GM12878 (cell line): ENCODE results near the gene SETD5. TPM values are rescaled to one million over a fixed set of nuclear protein-coding genes. Genes with fewer than 3 reads are reported as not detected.

Experiments
- ATAC-seq: fragments of 200-7000 bp; cut with Tn5 transposase; 3 replicates; pipeline ENCODE4 v1.9.1; 2020; ENCODE audit warnings: mild to moderate bottlenecking, moderate library complexity
- BruUV-seq: library from RNA; stranded (reverse); fragments of 400-500 nt; replicated peaks from 2 replicates; lab custom pipeline; 2021; lab: Mats Ljungman, UMichigan
- CTCF ChIA-PET: fragments of 300-600 bp; sonication (Branson Sonifier 250); formaldehyde crosslinking; extraction: SDS; loops from one replicate; lab custom pipeline; 2021; ENCODE audit warnings: inconsistent platforms; lab: Yijun Ruan, JAX
- POLR2A ChIA-PET: fragments of 350-600 bp; formaldehyde crosslinking; extraction: SDS; loops from one replicate; lab custom pipeline; 2021; ENCODE audit warnings: inconsistent platforms; lab: Charles Lee
- RAD21 ChIA-PET: fragments of 300-600 bp; sonication (Branson Sonifier 250); formaldehyde crosslinking; loops from one replicate; lab custom pipeline; 2023; ENCODE audit warnings: antibody characterized with exemption; ENCODE audit not compliant: unreplicated experiment; lab: Charles Lee
- SMC1A ChIA-PET: fragments of 300-600 bp; sonication (Branson Sonifier 250); formaldehyde crosslinking; loops from one replicate; lab custom pipeline; 2023; ENCODE audit not compliant: unreplicated experiment, uncharacterized antibody; lab: Charles Lee
- DNase-seq: peaks from one replicate; pipeline ENCODE4 v3.0.0-alpha.2; 2011; ENCODE audit warnings: low read depth, low spot score
- FAIRE-seq: peaks from 3 replicates; lab custom pipeline; 2011; peaks lifted over from hg19 to GRCh38; lab: Jason Lieb, UNC
- H2AFZ ChIP-seq: 2 replicates; pipeline ENCODE4 v1.6.0; 2011; ENCODE audit warnings: low read depth, low read length, control low read depth; ENCODE audit not compliant: control insufficient read depth
- H3K27ac ChIP-seq: 2 replicates; pipeline ENCODE4 v1.5.1; 2011; ENCODE audit warnings: control low read depth; ENCODE audit not compliant: control insufficient read depth, insufficient read depth
- H3K27me3 ChIP-seq, 2 experiments: replicated peaks in 1 of 2; 2 replicates each; pipeline versions ENCODE4 v1.6.0 to v1.6.1; 2011; ENCODE audit warnings: low read length in 1 of 2; ENCODE audit not compliant: control insufficient read depth in 2 of 2, insufficient read depth in 2 of 2
- H3K36me3 ChIP-seq, 2 experiments: 2 replicates each; pipeline ENCODE4 v1.5.1; 2011; ENCODE audit warnings: low read length in 1 of 2; ENCODE audit not compliant: control insufficient read depth in 2 of 2, insufficient read depth in 2 of 2
- H3K4me1 ChIP-seq: 2 replicates; pipeline ENCODE4 v1.6.1; 2011; ENCODE audit warnings: mild to moderate bottlenecking, low read length, moderate library complexity, mixed read lengths; ENCODE audit not compliant: control insufficient read depth, insufficient read depth
- H3K4me2 ChIP-seq: 2 replicates; pipeline ENCODE4 v1.6.0; 2011; ENCODE audit warnings: control low read depth; ENCODE audit not compliant: control insufficient read depth, insufficient read depth
- H3K4me3 ChIP-seq: fragments of 200-600 bp; sonication (generic); 2 replicates; pipeline ENCODE4 v1.5.1; 2016
- H3K79me2 ChIP-seq: 2 replicates; pipeline ENCODE4 v1.6.0; 2011; ENCODE audit warnings: low read length; ENCODE audit not compliant: control insufficient read depth, insufficient read depth
- H3K9ac ChIP-seq: 2 replicates; pipeline ENCODE4 v1.8.0; 2011; ENCODE audit warnings: low read length, control low read depth, mixed read lengths; ENCODE audit not compliant: control insufficient read depth, insufficient read depth
- H3K9me3 ChIP-seq: replicated peaks from 3 replicates; pipeline ENCODE4 v1.5.1; 2011; ENCODE audit warnings: mild to moderate bottlenecking, low read length; ENCODE audit not compliant: control insufficient read depth, insufficient read depth
- H4K20me1 ChIP-seq: 2 replicates; pipeline ENCODE4 v1.6.0; 2011; ENCODE audit not compliant: control insufficient read depth, insufficient read depth
- BRCA1 ChIP-seq: IDR thresholded peaks from 2 replicates; pipeline ENCODE4 v1.6.1; 2011; ENCODE audit warnings: low read depth, low read length, improper control_type of control experiment
- CTCF ChIP-seq, 3 experiments: IDR thresholded peaks in 2 of 3; conservative IDR thresholded peaks in 1 of 3; 2 replicates each; pipeline ENCODE4 v1.5.1; 2011; ENCODE audit warnings: low read depth in 3 of 3, low read length in 3 of 3, mild to moderate bottlenecking in 3 of 3, control low read depth in 2 of 3, moderate library complexity in 2 of 3, inconsistent platforms in 1 of 3, mixed read lengths in 1 of 3; ENCODE audit not compliant: control insufficient read depth in 2 of 3, insufficient read depth in 1 of 3; ENCODE audit errors: extremely low read depth in 1 of 3
- PML ChIP-seq: IDR thresholded peaks from 2 replicates; pipeline ENCODE4 v1.6.1; 2012; ENCODE audit warnings: low read length, inconsistent platforms
- POLR2A ChIP-seq: IDR thresholded peaks from 2 replicates; pipeline ENCODE4 v1.6.1; 2011; ENCODE audit warnings: low read depth, mild to moderate bottlenecking, low read length
- SUPT20H ChIP-seq: IDR thresholded peaks from 2 replicates; pipeline ENCODE4 v1.6.1; 2011; ENCODE audit warnings: low read depth, mild to moderate bottlenecking, low read length, moderate library complexity, borderline replicate concordance; ENCODE audit not compliant: control insufficient read depth
- SUZ12 ChIP-seq: fragments of 200-600 bp; sonication (generic); IDR thresholded peaks from one replicate; pipeline ENCODE4 v1.6.1; 2018; ENCODE audit warnings: antibody characterized with exemption, mild to moderate bottlenecking; ENCODE audit not compliant: unreplicated experiment
- ZBED1 ChIP-seq: IDR thresholded peaks from 2 replicates; pipeline ENCODE4 v1.6.1; 2016; ENCODE audit warnings: borderline replicate concordance
- ZNF217 ChIP-seq: fragments of 450-650 bp; IDR thresholded peaks from 2 replicates; pipeline ENCODE4 v1.6.1; 2017; ENCODE audit warnings: antibody characterized with exemption, mild to moderate bottlenecking
- WGBS: methylation state at CpG from one replicate; pipeline ENCODE4 v1.1.6; 2016; ENCODE audit warnings: low lambda C conversion rate; ENCODE audit not compliant: insufficient replicate concordance, insufficient coverage; ENCODE audit errors: missing lambda C conversion rate; 5-methylcytosine and 5-hydroxymethylcytosine counted together
- in situ Hi-C: fragments of 300-500 bp; cut with MboI; formaldehyde crosslinking; loops from 9 replicates; pipeline ENCODE4 v1.14.3; 2018; ENCODE audit warnings: mixed read lengths
- intact Hi-C: fragments of 100-400 bp; cut with micrococcal nuclease; formaldehyde crosslinking; loops from one replicate; pipeline ENCODE4 v1.14.2; 2022; ENCODE audit not compliant: unreplicated experiment
- polyA plus RNA-seq, 11 experiments: library from polyadenylated mRNA; depleted of rRNA in 4 of 11; unstranded in 6 of 11; stranded (reverse) in 5 of 11; fragments of >200 nt; fragmentation: Nextera tagmentation in 4 of 11; fragmentation: Illumina TruSeq in 1 of 11; extraction: Ambion mirVana in 4 of 11; extraction: Trizol in 1 of 11; gene quantifications; 1 replicate in 1 of 11; 2 replicates in 10 of 11; pipeline versions ENCODE4 v1.2.1 to v1.2.3, GENCODE V29; 2011 to 2016; ENCODE audit warnings: inconsistent platforms in 2 of 11, missing spikeins in 2 of 11, low read depth in 1 of 11
- total RNA-seq, 4 experiments: library from RNA; depleted of rRNA in 3 of 4; stranded (reverse); fragments of >200 nt in 3 of 4; fragmentation: Illumina TruSeq in 1 of 4; extraction: Trizol in 1 of 4; gene quantifications; 2 replicates each; pipeline versions ENCODE4 v1.2.1 to v1.2.3, GENCODE V29; 2013 to 2021
- TF ChIP-seq, protein P1 (sequence below): fragments of 450-650 bp; formaldehyde crosslinking; IDR thresholded peaks from 2 replicates; pipeline ENCODE4 v1.4.0; 2022; ENCODE audit warnings: mild to moderate bottlenecking, moderate library complexity

Gene SETD5
- total and polyA plus RNA-seq, 10 of the 15 experiments (the other 5 are each of a cell fraction or from before 2014, with no cell fraction given): 8.2 to 94.0 (median 55.4) TPM

DNA sequence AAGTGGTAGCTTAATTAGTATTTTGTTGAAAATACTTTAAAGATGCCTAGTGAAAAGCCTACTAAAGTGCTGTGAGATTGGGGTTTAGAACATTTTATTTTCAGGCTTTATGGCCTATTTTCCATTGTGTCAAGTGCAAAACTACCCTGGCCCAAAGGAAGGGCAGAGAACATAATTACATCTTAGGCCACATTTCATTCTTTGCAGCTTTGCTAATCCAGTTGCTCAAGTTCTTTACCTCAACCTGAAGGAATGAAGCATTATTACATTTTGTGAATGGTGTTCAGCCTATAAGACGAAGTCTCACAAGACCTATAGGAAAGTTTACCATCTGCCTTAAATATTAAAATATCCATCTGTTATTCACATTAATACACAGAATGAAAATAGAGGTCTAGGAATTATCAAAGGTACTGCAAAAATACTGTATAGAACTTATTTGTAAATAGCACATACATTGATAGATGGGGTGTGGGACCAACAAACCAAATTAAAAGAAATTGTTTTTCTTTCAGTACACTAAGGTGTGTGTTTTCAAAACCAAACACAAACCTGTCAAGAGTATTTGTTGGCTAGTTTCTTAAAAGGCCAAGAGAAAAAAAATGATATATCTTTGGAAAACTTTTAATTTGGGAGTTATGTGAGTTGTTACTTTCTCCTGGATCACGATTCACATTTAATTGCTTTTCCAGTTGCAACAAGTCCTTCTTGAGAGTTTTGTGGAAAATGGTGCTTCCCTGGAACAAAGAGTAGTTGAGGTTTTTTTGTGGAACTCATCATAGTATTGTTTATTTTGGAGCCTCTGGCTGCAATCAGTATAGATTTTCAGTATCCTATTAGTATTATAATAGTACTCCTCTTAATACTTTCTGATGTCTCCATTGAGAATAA lies 12.0 kb upstream of the SETD5 start:
- DNase-seq (no peak), ATAC-seq (no peak), FAIRE-seq (no peak)
- H2AFZ ChIP-seq: no peak overlapping the region
- TF ChIP-seq ZNF217 (no peak), BRCA1 (no peak), POLR2A (0 out of 2 replicates have a peak, but pooled peaks have one; percentile 12)
- SMC1A ChIA-PET: interaction anchor here (1.2 to 2.3 kb wide), 2 partner anchors 9 to 23 kb away, joined by 3 to 13 read pairs; no protein-coding TSS in a partner anchor
- WGBS: 97% methylated on average over 2 of the region's 2 CpGs
- RAD21 ChIA-PET: interaction anchor here (1.0 to 1.5 kb wide), 2 partner anchors 10 to 36 kb away, joined by 3 to 5 read pairs; no protein-coding TSS in a partner anchor
- no peaks in the 10 kb centered on the region for H3K9me3 ChIP-seq
- CTCF ChIA-PET: interaction anchor here (1.7 kb wide), 1 partner anchor 11 kb away, joined by 4 read pairs; no protein-coding TSS in a partner anchor
- H3K4me3 ChIP-seq: no peak overlapping the region
- POLR2A ChIA-PET: interaction anchor here (0.7 to 1.2 kb wide), 2 partner anchors 11 to 23 kb away, joined by 3 to 5 read pairs; no protein-coding TSS in a partner anchor
- peaks cover 3 to 43% of the 10 kb centered on the region in 2 experiments for H3K36me3 ChIP-seq
- no peak overlapping the region for H3K4me2 ChIP-seq
- no peak overlapping the region for H3K9ac ChIP-seq
- H3K79me2 ChIP-seq: peaks cover 13% of the 10 kb centered on the region
- no peaks in the 10 kb centered on the region for H3K4me1 ChIP-seq
- H3K27me3 ChIP-seq: no peaks in the 10 kb centered on the region
- BruUV-seq: TSS peak; percentile 39
- in situ Hi-C loops (no loop called here), intact Hi-C loops (no loop called here)
- no peak overlapping the region for H3K27ac ChIP-seq
- no peaks in the 10 kb centered on the region; the same call in 1 of the 2 replicates for H4K20me1 ChIP-seq

DNA sequence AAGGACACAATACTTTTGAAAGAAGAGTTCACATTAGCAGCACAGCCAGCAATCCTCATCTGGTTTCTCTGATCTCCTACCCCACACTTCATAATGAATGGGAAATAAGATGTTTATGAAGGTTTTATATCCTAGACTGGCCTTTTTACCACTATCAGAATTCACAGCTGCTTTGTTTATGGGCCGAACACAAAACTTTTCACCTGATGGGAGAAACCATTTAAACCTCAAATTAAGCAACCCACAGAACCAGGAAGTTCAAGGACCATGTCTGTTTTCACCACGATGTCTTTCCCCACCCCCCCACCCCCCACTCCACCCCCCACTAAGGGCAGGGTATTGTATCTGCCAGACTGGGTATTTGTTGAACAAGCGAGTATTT lies 11.3 kb upstream of the SETD5 start:
- FAIRE-seq: no peak
- POLR2A ChIA-PET: interaction anchor here (0.7 to 1.2 kb wide), 2 partner anchors 10 to 24 kb away, joined by 3 to 5 read pairs; no protein-coding TSS in a partner anchor
- in situ Hi-C loops (no loop called here), intact Hi-C loops (no loop called here)
- Histone ChIP-seq H3K27me3 (no peaks in the 10 kb centered on the region), H2AFZ (no peak overlapping the region), H3K9ac (no peak overlapping the region), H4K20me1 (no peaks in the 10 kb centered on the region; the same call in 1 of the 2 replicates), H3K9me3 (no peaks in the 10 kb centered on the region), H3K79me2 (peaks cover 20% of the 10 kb centered on the region), H3K4me2 (no peak overlapping the region), H3K4me1 (no peaks in the 10 kb centered on the region), H3K36me3 (peaks cover 3 to 50% of the 10 kb centered on the region in 2 experiments), H3K4me3 (no peak overlapping the region), H3K27ac (no peak overlapping the region)
- ATAC-seq: no peak
- WGBS: 70% methylated on average over 3 of the region's 3 CpGs
- CTCF ChIA-PET: no interaction called here
- DNase-seq: no peak
- SMC1A ChIA-PET: interaction anchor here (0.8 to 1.2 kb wide), 2 partner anchors 9 to 24 kb away, joined by 3 read pairs; no protein-coding TSS in a partner anchor
- TF ChIP-seq PML (no peak), ZBED1 (no peak), CTCF (IDR thresholded peaks at IDR 0.05 in 2 of 3, conservative IDR thresholded peaks at IDR 0.05 in 1 of 3; ENCODE audit: control insufficient read depth in 2 of 3, extremely low read depth in 1 of 3, insufficient read depth in 1 of 3, low read depth in 3 of 3, low read length in 3 of 3) (no peak), SUZ12 (no peak), SUPT20H (no peak)
- TF ChIP-seq, protein P1, sequence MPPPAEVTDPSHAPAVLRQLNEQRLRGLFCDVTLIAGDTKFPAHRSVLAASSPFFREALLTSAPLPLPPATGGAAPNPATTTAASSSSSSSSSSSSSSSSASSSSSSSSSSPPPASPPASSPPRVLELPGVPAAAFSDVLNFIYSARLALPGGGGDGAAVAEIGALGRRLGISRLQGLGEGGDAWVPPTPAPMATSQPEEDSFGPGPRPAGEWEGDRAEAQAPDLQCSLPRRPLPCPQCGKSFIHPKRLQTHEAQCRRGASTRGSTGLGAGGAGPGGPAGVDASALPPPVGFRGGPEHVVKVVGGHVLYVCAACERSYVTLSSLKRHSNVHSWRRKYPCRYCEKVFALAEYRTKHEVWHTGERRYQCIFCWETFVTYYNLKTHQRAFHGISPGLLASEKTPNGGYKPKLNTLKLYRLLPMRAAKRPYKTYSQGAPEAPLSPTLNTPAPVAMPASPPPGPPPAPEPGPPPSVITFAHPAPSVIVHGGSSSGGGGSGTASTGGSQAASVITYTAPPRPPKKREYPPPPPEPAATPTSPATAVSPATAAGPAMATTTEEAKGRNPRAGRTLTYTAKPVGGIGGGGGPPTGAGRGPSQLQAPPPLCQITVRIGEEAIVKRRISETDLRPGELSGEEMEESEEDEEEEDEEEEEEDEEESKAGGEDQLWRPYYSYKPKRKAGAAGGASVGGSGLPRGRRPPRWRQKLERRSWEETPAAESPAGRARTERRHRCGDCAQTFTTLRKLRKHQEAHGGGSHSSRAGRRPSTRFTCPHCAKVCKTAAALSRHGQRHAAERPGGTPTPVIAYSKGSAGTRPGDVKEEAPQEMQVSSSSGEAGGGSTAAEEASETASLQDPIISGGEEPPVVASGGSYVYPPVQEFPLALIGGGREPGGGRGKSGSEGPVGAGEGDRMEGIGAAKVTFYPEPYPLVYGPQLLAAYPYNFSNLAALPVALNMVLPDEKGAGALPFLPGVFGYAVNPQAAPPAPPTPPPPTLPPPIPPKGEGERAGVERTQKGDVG (CRISPR knock-in tag): no peak
- RAD21 ChIA-PET: interaction anchor here (1.0 kb wide), 1 partner anchor 10 kb away, joined by 3 read pairs; no protein-coding TSS in a partner anchor
- BruUV-seq: no TSS peak
